ENCODE results near the gene RNF151. TPM values are rescaled to one million over a fixed set of nuclear protein-coding genes. Genes with fewer than 3 reads are reported as not detected.

Gene RNF151
- total RNA-seq: not detected in 2 replicates

GRCh38 chr16:1966460-1966859 is at the start of gene RNF151:
Gene RNF151, plus strand, starts transcription at chr16:1966856. Its CDS starts 26 bp downstream, at chr16:1966882.

GRCh38 chr16:1918351-1919326 is 48.0 kb upstream of the RNF151 start, which contains the start of gene HS3ST6:
Gene HS3ST6, minus strand, starts transcription at chr16:1918415. Its CDS starts 92 bp downstream, at chr16:1918323.

GRCh38 chr16:1942810-1943726 is 23.6 kb upstream of the RNF151 start, which contains the start of gene MSRB1:
Gene MSRB1, minus strand, starts transcription at chr16:1943199. Its CDS starts 43 bp downstream, at chr16:1943156.

GRCh38 chr16:1959269-1960039 is 7.2 kb upstream of the RNF151 start, which contains the start of gene NDUFB10:
Gene NDUFB10, plus strand, starts transcription at chr16:1959538. Its CDS starts 87 bp downstream, at chr16:1959625.

GRCh38 chr16:1964506-1965395 is 1.9 kb upstream of the RNF151 start, which contains the start of gene RPS2:
Gene RPS2, minus strand, starts transcription at chr16:1964826. Its CDS starts 201 bp downstream, at chr16:1964625.

GRCh38 chr16:1971796-1972489 is 5.3 kb downstream of the RNF151 start, which contains the start of gene TBL3:
Gene TBL3, plus strand, starts transcription at chr16:1972053. Its CDS starts 112 bp downstream, at chr16:1972165.

GRCh38 chr16:1981398-1981836 is 14.8 kb downstream of the RNF151 start, which contains the start of gene NOXO1:
Gene NOXO1, minus strand, starts transcription at chr16:1981469. Its CDS starts 290 bp downstream, at chr16:1981179.

GRCh38 chr16:1983544-1984346 is 17.1 kb downstream of the RNF151 start, which contains the start of gene GFER:
Gene GFER, plus strand, starts transcription at chr16:1984193. Its CDS starts 26 bp downstream, at chr16:1984219.

GRCh38 chr16:1989209-1990100 is 22.8 kb downstream of the RNF151 start, which contains the start of gene SYNGR3:
Gene SYNGR3, plus strand, starts transcription at chr16:1989970. Its CDS starts 133 bp downstream, at chr16:1990103.

GRCh38 chr16:2009791-2010510 is 43.3 kb downstream of the RNF151 start, which contains the start of gene ZNF598:
Gene ZNF598, minus strand, starts transcription at chr16:2009821.

Other genes starting within 250 kb of the RNF151 start
- 47.7 and 66.5 TPM in 2 replicates for gene NME3, start 195.3 kb upstream of the RNF151 start, total RNA-seq
- gene EME2, start 194.0 kb upstream of the RNF151 start, total RNA-seq: 13.5 and 18.0 TPM in 2 replicates
- gene MRPS34, start 193.7 kb upstream of the RNF151 start, total RNA-seq: 73.8 and 84.8 TPM in 2 replicates
- 31.3 and 42.3 TPM in 2 replicates for gene SPSB3, start 184.3 kb upstream of the RNF151 start, total RNA-seq
- 70.0 and 90.2 TPM in 2 replicates for gene NUBP2, start 183.9 kb upstream of the RNF151 start, total RNA-seq
- under 0.01 and 0.15 TPM in 2 replicates for gene IGFALS, start 173.2 kb upstream of the RNF151 start, total RNA-seq
- gene HAGH, start 140.0 kb upstream of the RNF151 start, total RNA-seq: 25.9 and 33.9 TPM in 2 replicates
- 82.9 and 96.4 TPM in 2 replicates for gene FAHD1, start 139.7 kb upstream of the RNF151 start, total RNA-seq
- gene MEIOB, start 94.7 kb upstream of the RNF151 start, total RNA-seq: 0.15 and 0.33 TPM in 2 replicates
- not detected in 2 replicates for gene HS3ST6, start 48.4 kb upstream of the RNF151 start, total RNA-seq
- gene MSRB1, start 23.7 kb upstream of the RNF151 start, total RNA-seq: 6.1 TPM in 2 replicates
- gene RPL3L, start 12.2 kb upstream of the RNF151 start, total RNA-seq: not detected in 2 replicates
- 139 and 192 TPM in 2 replicates for gene NDUFB10, start 7.3 kb upstream of the RNF151 start, total RNA-seq
- gene RPS2, start 2.0 kb upstream of the RNF151 start, total RNA-seq: 1,747 and 2,610 TPM in 2 replicates
- gene TBL3, start 5.2 kb downstream of the RNF151 start, total RNA-seq: 40.2 and 56.6 TPM in 2 replicates
- 0.15 TPM in 1 of 2 replicates, not detected in the other for gene NOXO1, start 14.6 kb downstream of the RNF151 start, total RNA-seq
- gene GFER, start 17.3 kb downstream of the RNF151 start, total RNA-seq: 14.7 and 17.7 TPM in 2 replicates
- gene SYNGR3, start 23.1 kb downstream of the RNF151 start, total RNA-seq: 4.8 and 9.4 TPM in 2 replicates
- 27.3 and 27.5 TPM in 2 replicates for gene ZNF598, start 43.0 kb downstream of the RNF151 start, total RNA-seq
- gene NPW, start 52.9 kb downstream of the RNF151 start, total RNA-seq: 0.29 and 2.5 TPM in 2 replicates
- 30.5 and 60.4 TPM in 2 replicates for gene NHERF2, start 60.0 kb downstream of the RNF151 start, total RNA-seq
- 26.6 and 27.8 TPM in 2 replicates for gene NTHL1, start 81.0 kb downstream of the RNF151 start, total RNA-seq
- 70.5 and 85.2 TPM in 2 replicates for gene TSC2, start 81.1 kb downstream of the RNF151 start, total RNA-seq
- gene PKD1, start 169.0 kb downstream of the RNF151 start, total RNA-seq: 184 and 227 TPM in 2 replicates
- gene RAB26, start 181.8 kb downstream of the RNF151 start, total RNA-seq: 1.2 and 2.9 TPM in 2 replicates
- 59.2 and 92.1 TPM in 2 replicates for gene TRAF7, start 188.9 kb downstream of the RNF151 start, total RNA-seq
- under 0.01 and 2.0 TPM in 2 replicates for gene CASKIN1, start 229.7 kb downstream of the RNF151 start, total RNA-seq
- gene MLST8, start 238.6 kb downstream of the RNF151 start, total RNA-seq: 30.8 and 33.6 TPM in 2 replicates
- gene BRICD5, start 244.0 kb downstream of the RNF151 start, total RNA-seq: 0.58 and 0.99 TPM in 2 replicates
- gene PGP, start 248.0 kb downstream of the RNF151 start, total RNA-seq: 7.4 and 10.6 TPM in 2 replicates